ENCODE results near the gene SLFN13. TPM values are rescaled to one million over a fixed set of nuclear protein-coding genes. Genes with fewer than 3 reads are reported as not detected.
A peak's percentile ranks its signal among the peaks of the same experiment; 100 is the strongest.

SLFN13 gene
- total RNA-seq, 1 experiment from 2014 or later: 56.5 TPM

GRCh38 chr17:35448899-35449227, 297 bp upstream of the SLFN13 start:
- peaks cover 5% of the 10 kb centered on the region for H3K4me1 ChIP-seq (ENCODE audit: control insufficient read depth, insufficient read depth, low read length)
- no peak for TF ChIP-seq SIN3A (IDR thresholded peaks at IDR 0.05; ENCODE audit: borderline replicate concordance, insufficient read depth, low read depth, low read length)
- no peak for TF ChIP-seq TCF7L2 (IDR thresholded peaks at IDR 0.05; ENCODE audit: low read depth, low read length)
- no peak for TF ChIP-seq POLR2AphosphoS5 (IDR thresholded peaks at IDR 0.05; ENCODE audit: low read depth, low read length)
- no peak for TF ChIP-seq CTCF (IDR thresholded peaks at IDR 0.05)
- TF ChIP-seq REST (IDR thresholded peaks at IDR 0.05; ENCODE audit: insufficient read depth in 1 of 2, low read depth in 2 of 2, low read length in 1 of 2): no peak
- ChIA-PET POLR2A (interaction anchor here (0.8 to 1.9 kb wide), 2 partner anchors 15 to 16 kb away, joined by 3 to 6 read pairs; no protein-coding TSS in a partner anchor), CTCF (no interaction called here)
- no peaks in the 10 kb centered on the region for H3K9me3 ChIP-seq (ENCODE audit: control insufficient read depth, insufficient read depth, low read depth, low read length)
- H3K4me3 ChIP-seq (ENCODE audit: low read depth in 2 of 2, low read length in 2 of 2): peak overlapping the region; percentile 66 to 84
- in situ Hi-C loops (cut with HindIII; ENCODE audit: low pct_unique_long_range_greater_than_20kb, low sequenced_read_pairs): no loop called here
- H3K36me3 ChIP-seq (ENCODE audit: control insufficient read depth, insufficient read depth, low read length): 0 out of 2 replicates have a peak, but pooled peaks cover 5% of the 10 kb centered on the region
- peak overlapping the region; percentile 82 for H3K27ac ChIP-seq (ENCODE audit: low read length)
- no TSS peak for BruUV-seq (replicated peaks)
- H3K27me3 ChIP-seq (ENCODE audit: control insufficient read depth, insufficient read depth, low read length): no peaks in the 10 kb centered on the region
- intact Hi-C loops (cut with micrococcal nuclease; ENCODE audit: unreplicated experiment): no loop called here
- no peak for DNase-seq (ENCODE audit: low read depth, low spot score)
- ATAC-seq: no peak

- CTCF ChIA-PET: interaction anchor here (0.6 kb wide), 1 partner anchor 74 kb away, joined by 3 read pairs; no protein-coding TSS in a partner anchor
- Histone ChIP-seq H3K27ac (ENCODE audit: low read length) (peak overlapping the region; percentile 82), H3K36me3 (ENCODE audit: control insufficient read depth, insufficient read depth, low read length) (0 out of 2 replicates have a peak, but pooled peaks cover 5% of the 10 kb centered on the region), H3K4me3 (ENCODE audit: low read depth in 2 of 2, low read length in 2 of 2) (peak overlapping the region; percentile 66 to 84), H3K27me3 (ENCODE audit: control insufficient read depth, insufficient read depth, low read length) (no peaks in the 10 kb centered on the region), H3K4me1 (ENCODE audit: control insufficient read depth, insufficient read depth, low read length) (peaks cover 5% of the 10 kb centered on the region), H3K9me3 (ENCODE audit: control insufficient read depth, insufficient read depth, low read depth, low read length) (no peaks in the 10 kb centered on the region)
- POLR2A ChIA-PET: interaction anchor here (0.7 to 1.9 kb wide), 2 partner anchors 14 to 144 kb away, joined by 3 to 6 read pairs; no protein-coding TSS in a partner anchor
- BruUV-seq (replicated peaks): no TSS peak
- ATAC-seq: no peak
- in situ Hi-C loops (cut with HindIII; ENCODE audit: low pct_unique_long_range_greater_than_20kb, low sequenced_read_pairs) (no loop called here), intact Hi-C loops (cut with micrococcal nuclease; ENCODE audit: unreplicated experiment) (no loop called here)
- no peak for DNase-seq (ENCODE audit: low read depth, low spot score)
- TF ChIP-seq TCF7L2 (IDR thresholded peaks at IDR 0.05; ENCODE audit: low read depth, low read length): no peak
These were observed 1.1 kb downstream of the SLFN13 start for GRCh38 chr17:35447499-35447898.

- DNase-seq (ENCODE audit: low read depth, low spot score): no peak
- ATAC-seq: no peak
- intact Hi-C loops (cut with micrococcal nuclease; ENCODE audit: unreplicated experiment): loop anchor here (10.0 kb wide), 1 partner anchor 96 kb away; the partner anchor contains the start of gene SLFN12L
- no TSS peak for BruUV-seq (replicated peaks)
- ChIA-PET CTCF (interaction anchor here (0.7 kb wide), 1 partner anchor 125 kb away, joined by 3 read pairs; no protein-coding TSS in a partner anchor), POLR2A (interaction anchor here (0.7 kb wide), 1 partner anchor 65 kb away, joined by 3 read pairs; the partner anchor contains the start of gene SLFN11)
- no peaks in the 10 kb centered on the region for H3K9me3 ChIP-seq (ENCODE audit: control insufficient read depth, insufficient read depth, low read depth, low read length)
- H3K27me3 ChIP-seq (ENCODE audit: control insufficient read depth, insufficient read depth, low read length): no peaks in the 10 kb centered on the region
- H3K27ac ChIP-seq (ENCODE audit: low read length): no peak overlapping the region
- H3K36me3 ChIP-seq (ENCODE audit: control insufficient read depth, insufficient read depth, low read length): no peaks in the 10 kb centered on the region
- in situ Hi-C loops (cut with HindIII; ENCODE audit: low pct_unique_long_range_greater_than_20kb, low sequenced_read_pairs): no loop called here
- H3K4me1 ChIP-seq (ENCODE audit: control insufficient read depth, insufficient read depth, low read length): peaks cover 20% of the 10 kb centered on the region
- no peak overlapping the region for H3K4me3 ChIP-seq (ENCODE audit: low read depth in 2 of 2, low read length in 2 of 2)
- no peak for TF ChIP-seq CTCF (IDR thresholded peaks at IDR 0.05)
- TF ChIP-seq POLR2AphosphoS5 (IDR thresholded peaks at IDR 0.05; ENCODE audit: low read depth, low read length): no peak
- no peak for TF ChIP-seq SIN3A (IDR thresholded peaks at IDR 0.05; ENCODE audit: borderline replicate concordance, insufficient read depth, low read depth, low read length)
- no peak for TF ChIP-seq REST (IDR thresholded peaks at IDR 0.05; ENCODE audit: insufficient read depth in 1 of 2, low read depth in 2 of 2, low read length in 1 of 2)
- no peak for TF ChIP-seq TCF7L2 (IDR thresholded peaks at IDR 0.05; ENCODE audit: low read depth, low read length)
These were observed 10.1 kb downstream of the SLFN13 start for GRCh38 chr17:35438433-35438832.
